ENCODE results near the gene TMEM52B. TPM values are rescaled to one million over a fixed set of nuclear protein-coding genes. Genes with fewer than 3 reads are reported as not detected.

Gene TMEM52B
- total RNA-seq, 4 donors from 2014 or later: 0.17 to 1.6 TPM; not detected in 2

GRCh38 chr12:10165421-10165820 is 13.4 kb upstream of the TMEM52B start:
- H3K27ac ChIP-seq (replicated peaks in 1 of 4): no peak overlapping the region
- no peaks in the 10 kb centered on the region for H3K36me3 ChIP-seq
- H3K9me3 ChIP-seq: no peaks in the 10 kb centered on the region
- TF ChIP-seq POLR2A (IDR thresholded peaks at IDR 0.05; ENCODE audit: low read depth) (no peak), EP300 (IDR thresholded peaks at IDR 0.05) (no peak), POLR2AphosphoS5 (IDR thresholded peaks at IDR 0.05) (no peak)
- TF ChIP-seq, protein P1, sequence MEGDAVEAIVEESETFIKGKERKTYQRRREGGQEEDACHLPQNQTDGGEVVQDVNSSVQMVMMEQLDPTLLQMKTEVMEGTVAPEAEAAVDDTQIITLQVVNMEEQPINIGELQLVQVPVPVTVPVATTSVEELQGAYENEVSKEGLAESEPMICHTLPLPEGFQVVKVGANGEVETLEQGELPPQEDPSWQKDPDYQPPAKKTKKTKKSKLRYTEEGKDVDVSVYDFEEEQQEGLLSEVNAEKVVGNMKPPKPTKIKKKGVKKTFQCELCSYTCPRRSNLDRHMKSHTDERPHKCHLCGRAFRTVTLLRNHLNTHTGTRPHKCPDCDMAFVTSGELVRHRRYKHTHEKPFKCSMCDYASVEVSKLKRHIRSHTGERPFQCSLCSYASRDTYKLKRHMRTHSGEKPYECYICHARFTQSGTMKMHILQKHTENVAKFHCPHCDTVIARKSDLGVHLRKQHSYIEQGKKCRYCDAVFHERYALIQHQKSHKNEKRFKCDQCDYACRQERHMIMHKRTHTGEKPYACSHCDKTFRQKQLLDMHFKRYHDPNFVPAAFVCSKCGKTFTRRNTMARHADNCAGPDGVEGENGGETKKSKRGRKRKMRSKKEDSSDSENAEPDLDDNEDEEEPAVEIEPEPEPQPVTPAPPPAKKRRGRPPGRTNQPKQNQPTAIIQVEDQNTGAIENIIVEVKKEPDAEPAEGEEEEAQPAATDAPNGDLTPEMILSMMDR (IDR thresholded peaks at IDR 0.05): no peak
- intact Hi-C loops (cut with DNase I): no loop called here
- no peaks in the 10 kb centered on the region for H3K27me3 ChIP-seq
- H3K4me1 ChIP-seq: peaks cover 0 to 23% (median 7%) of the 10 kb centered on the region in 4 donors
- WGBS: 41% methylated on average over 1 of the region's 1 CpG
- DNase-seq (ENCODE audit: extremely low spot score): no peak
- H3K4me3 ChIP-seq: no peak overlapping the region

DNA sequence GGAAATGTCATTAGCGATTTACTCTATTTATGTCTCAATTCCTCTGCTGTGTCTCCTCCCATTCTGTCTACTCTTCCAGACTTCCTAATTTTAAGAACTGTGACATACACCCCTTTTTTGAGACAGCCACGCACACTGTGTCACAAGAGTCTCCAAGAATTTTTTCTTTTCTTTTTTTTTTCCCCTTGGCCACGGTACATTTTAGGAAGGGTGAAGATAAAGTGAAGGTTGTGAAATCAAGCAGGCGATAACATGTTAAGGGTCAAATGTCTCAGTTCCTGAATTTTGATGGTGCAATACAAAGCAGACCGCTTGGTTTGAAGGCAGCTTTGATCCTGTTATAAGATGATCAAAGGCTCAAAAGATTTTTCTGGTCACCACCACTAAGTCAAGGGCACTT is 11.2 kb upstream of the TMEM52B start:
- no peak for DNase-seq (ENCODE audit: extremely low spot score)
- TF ChIP-seq EP300 (IDR thresholded peaks at IDR 0.05) (no peak), POLR2A (IDR thresholded peaks at IDR 0.05; ENCODE audit: low read depth) (no peak), POLR2AphosphoS5 (IDR thresholded peaks at IDR 0.05) (no peak)
- TF ChIP-seq, protein P1 (IDR thresholded peaks at IDR 0.05): no peak
- no peak overlapping the region for H3K4me3 ChIP-seq

DNA sequence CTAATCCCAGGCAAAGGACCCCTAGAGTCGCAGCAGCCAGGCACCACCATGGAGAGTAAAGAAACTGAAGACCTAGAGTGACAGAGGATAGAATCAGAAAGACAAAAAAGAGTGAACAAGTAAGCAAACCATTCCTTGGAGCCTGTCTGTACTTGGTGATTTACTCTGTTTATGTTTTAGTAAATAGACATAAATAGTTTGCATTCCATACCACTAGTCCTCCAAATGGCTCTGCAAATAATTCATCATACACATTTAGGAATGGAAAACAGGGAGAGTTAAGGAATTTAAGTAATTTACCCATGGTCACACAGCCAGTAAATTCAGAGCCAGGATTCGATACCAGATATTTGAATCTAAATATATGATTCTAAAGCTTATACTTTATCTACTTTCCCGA is 9.7 kb upstream of the TMEM52B start:
- Histone ChIP-seq H3K9me3 (no peaks in the 10 kb centered on the region), H3K36me3 (no peaks in the 10 kb centered on the region), H3K27me3 (no peaks in the 10 kb centered on the region), H3K4me1 (peaks cover 0 to 12% (median 0%) of the 10 kb centered on the region in 4 donors), H3K4me3 (no peak overlapping the region), H3K27ac (replicated peaks in 1 of 4) (no peak overlapping the region)
- 68% methylated on average over 3 of the region's 3 CpGs for WGBS
- TF ChIP-seq, protein P1 (IDR thresholded peaks at IDR 0.05): no peak
- TF ChIP-seq EP300 (IDR thresholded peaks at IDR 0.05): no peak
- no peak for TF ChIP-seq POLR2AphosphoS5 (IDR thresholded peaks at IDR 0.05)
- TF ChIP-seq POLR2A (IDR thresholded peaks at IDR 0.05; ENCODE audit: low read depth): no peak
- intact Hi-C loops (cut with DNase I): no loop called here
- no peak for DNase-seq (ENCODE audit: extremely low spot score)

More for the DNA sequence above, 11.2 kb upstream of the TMEM52B start:
- intact Hi-C loops (cut with DNase I): no loop called here
- H3K27me3 ChIP-seq: no peaks in the 10 kb centered on the region
- no peaks in the 10 kb centered on the region for H3K36me3 ChIP-seq
- 55% methylated on average over 5 of the region's 5 CpGs for WGBS
- H3K9me3 ChIP-seq: no peaks in the 10 kb centered on the region
- peaks cover 0 to 12% (median 0%) of the 10 kb centered on the region in 4 donors for H3K4me1 ChIP-seq
- H3K27ac ChIP-seq (replicated peaks in 1 of 4): no peak overlapping the region

DNA sequence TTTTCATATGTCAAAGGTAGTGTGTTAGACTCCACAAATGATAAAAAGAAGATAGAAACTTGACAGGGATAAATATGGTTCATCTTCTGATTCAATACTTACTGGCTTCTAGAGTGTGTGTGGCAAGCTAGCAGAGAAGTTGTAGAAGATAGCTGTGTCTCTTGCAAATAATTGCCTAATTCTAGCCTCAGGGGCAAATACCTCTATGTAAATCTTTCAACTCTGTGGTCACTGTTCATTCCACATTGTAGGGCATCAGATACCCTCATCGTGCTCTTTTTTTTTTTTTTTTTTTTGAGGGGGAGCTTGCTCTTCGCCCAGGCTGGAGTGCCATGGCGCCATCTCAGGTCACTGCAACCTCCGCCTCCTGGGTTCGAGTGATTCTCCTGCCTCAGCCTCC is 8.6 kb upstream of the TMEM52B start:
- TF ChIP-seq EP300 (IDR thresholded peaks at IDR 0.05) (no peak), POLR2AphosphoS5 (IDR thresholded peaks at IDR 0.05) (no peak), POLR2A (IDR thresholded peaks at IDR 0.05; ENCODE audit: low read depth) (no peak)
- TF ChIP-seq, protein P1 (IDR thresholded peaks at IDR 0.05): no peak
- Histone ChIP-seq H3K4me3 (no peak overlapping the region), H3K36me3 (no peaks in the 10 kb centered on the region), H3K27ac (replicated peaks in 1 of 4) (no peak overlapping the region), H3K27me3 (no peaks in the 10 kb centered on the region), H3K4me1 (peaks cover 0 to 12% (median 0%) of the 10 kb centered on the region in 4 donors), H3K9me3 (no peaks in the 10 kb centered on the region)
- WGBS: 89% methylated on average over 5 of the region's 5 CpGs
- intact Hi-C loops (cut with DNase I): no loop called here
- no peak for DNase-seq (ENCODE audit: extremely low spot score)

All from esophagus muscularis mucosa (tissue), 4 donors.